Measurements from ENCODE around the gene DIP2A. TPM values are rescaled to one million over a fixed set of nuclear protein-coding genes. Genes with fewer than 3 reads are reported as not detected.

Gene DIP2A
- total RNA-seq, 4 donors from 2014 or later, result 42.3 to 141 (median 52.8) TPM

DNA sequence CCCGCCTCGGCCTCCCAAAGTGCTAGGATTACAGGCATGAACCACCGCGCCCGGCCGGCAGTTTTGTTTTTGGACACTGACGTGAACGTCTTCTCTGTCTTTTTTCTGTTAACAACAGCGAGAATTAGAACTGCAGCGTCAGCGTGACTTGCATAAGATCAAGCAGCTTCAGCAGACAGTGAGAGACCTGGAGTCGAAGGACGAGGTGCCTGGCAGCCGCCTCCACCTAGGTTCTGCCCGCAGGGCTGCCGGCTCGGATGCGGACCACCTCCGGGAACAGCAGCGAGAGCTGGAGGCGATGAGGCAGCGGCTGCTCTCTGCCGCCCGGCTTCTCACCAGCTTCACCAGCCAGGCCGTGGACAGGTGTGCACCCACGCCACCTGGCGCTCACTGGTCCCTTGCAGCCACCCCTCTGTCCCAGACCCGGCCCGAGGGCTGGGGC is 22.9 kb upstream of the DIP2A start:
- Histone ChIP-seq H3K27ac (no peak overlapping the region), H3K9me3 (no peaks in the 10 kb centered on the region), H3K36me3 (peaks cover 92% of the 10 kb centered on the region), H3K4me1 (no peaks in the 10 kb centered on the region), H3K4me3 (no peak overlapping the region), H3K27me3 (no peaks in the 10 kb centered on the region)
- TF ChIP-seq, protein P1, sequence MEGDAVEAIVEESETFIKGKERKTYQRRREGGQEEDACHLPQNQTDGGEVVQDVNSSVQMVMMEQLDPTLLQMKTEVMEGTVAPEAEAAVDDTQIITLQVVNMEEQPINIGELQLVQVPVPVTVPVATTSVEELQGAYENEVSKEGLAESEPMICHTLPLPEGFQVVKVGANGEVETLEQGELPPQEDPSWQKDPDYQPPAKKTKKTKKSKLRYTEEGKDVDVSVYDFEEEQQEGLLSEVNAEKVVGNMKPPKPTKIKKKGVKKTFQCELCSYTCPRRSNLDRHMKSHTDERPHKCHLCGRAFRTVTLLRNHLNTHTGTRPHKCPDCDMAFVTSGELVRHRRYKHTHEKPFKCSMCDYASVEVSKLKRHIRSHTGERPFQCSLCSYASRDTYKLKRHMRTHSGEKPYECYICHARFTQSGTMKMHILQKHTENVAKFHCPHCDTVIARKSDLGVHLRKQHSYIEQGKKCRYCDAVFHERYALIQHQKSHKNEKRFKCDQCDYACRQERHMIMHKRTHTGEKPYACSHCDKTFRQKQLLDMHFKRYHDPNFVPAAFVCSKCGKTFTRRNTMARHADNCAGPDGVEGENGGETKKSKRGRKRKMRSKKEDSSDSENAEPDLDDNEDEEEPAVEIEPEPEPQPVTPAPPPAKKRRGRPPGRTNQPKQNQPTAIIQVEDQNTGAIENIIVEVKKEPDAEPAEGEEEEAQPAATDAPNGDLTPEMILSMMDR (IDR thresholded peaks at IDR 0.05), result no peak
- no peak for TF ChIP-seq POLR2AphosphoS5 (IDR thresholded peaks at IDR 0.05)
- TF ChIP-seq POLR2A (IDR thresholded peaks at IDR 0.05), result no peak
- no peak for TF ChIP-seq EP300 (IDR thresholded peaks at IDR 0.05)
- WGBS, result 95% methylated on average over 29 of the region's 29 CpGs
- no peak for DNase-seq (ENCODE audit: low spot score in 2 of 2)

DNA sequence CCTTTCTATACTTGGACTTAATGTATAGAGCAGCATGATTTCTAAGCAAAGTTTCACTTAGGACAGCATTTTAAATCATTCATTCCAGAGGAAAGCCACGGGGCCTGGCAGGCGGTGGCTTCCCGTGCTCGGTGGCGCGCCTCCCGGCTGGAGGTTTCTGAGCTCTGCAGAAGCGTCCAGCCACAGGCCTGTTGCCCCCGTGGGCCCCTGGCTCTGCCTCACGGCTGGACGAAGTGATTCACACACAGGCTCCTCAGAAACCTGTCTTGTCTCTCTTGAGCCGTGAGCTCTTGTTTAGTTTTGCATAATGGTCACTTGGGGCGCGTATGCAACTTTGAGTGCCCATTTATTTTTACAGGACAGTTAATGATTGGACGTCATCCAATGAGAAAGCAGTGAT is 22.1 kb upstream of the DIP2A start:
- no peaks in the 10 kb centered on the region for H3K9me3 ChIP-seq
- H3K27ac ChIP-seq, result no peak overlapping the region
- no peak for TF ChIP-seq EP300 (IDR thresholded peaks at IDR 0.05)
- no peak for TF ChIP-seq POLR2AphosphoS5 (IDR thresholded peaks at IDR 0.05)
- no peak for TF ChIP-seq POLR2A (IDR thresholded peaks at IDR 0.05)
- TF ChIP-seq, protein P1 (IDR thresholded peaks at IDR 0.05), result no peak
- H3K36me3 ChIP-seq, result peaks cover 92% of the 10 kb centered on the region
- no peaks in the 10 kb centered on the region for H3K4me1 ChIP-seq
- H3K4me3 ChIP-seq, result no peak overlapping the region
- WGBS, result 92% methylated on average over 15 of the region's 15 CpGs
- H3K27me3 ChIP-seq, result no peaks in the 10 kb centered on the region
- DNase-seq (ENCODE audit: low spot score in 2 of 2), result no peak

DNA sequence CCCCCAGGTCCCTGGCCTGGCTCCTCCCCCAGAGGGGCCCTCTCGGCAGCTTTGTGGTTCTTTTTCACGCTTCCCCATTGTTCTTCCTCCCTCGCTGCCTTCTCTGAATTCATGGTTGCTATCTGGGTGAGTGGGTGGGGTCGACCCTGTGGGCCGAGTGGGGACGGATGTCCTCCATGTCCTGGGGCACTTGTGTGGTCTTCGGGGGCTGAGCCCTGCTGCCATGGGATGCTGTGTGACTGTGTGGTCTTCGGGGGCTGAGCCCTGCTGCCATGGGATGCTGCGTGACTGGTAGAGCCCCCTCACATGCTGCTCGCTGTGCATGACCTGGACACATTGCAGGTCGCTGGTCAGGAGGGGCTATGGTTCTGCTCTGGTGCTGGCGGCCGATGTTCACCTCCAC is 21.6 kb upstream of the DIP2A start:
- 79% methylated on average over 11 of the region's 13 CpGs for WGBS
- peaks cover 92% of the 10 kb centered on the region for H3K36me3 ChIP-seq
- no peaks in the 10 kb centered on the region for H3K9me3 ChIP-seq

DNA sequence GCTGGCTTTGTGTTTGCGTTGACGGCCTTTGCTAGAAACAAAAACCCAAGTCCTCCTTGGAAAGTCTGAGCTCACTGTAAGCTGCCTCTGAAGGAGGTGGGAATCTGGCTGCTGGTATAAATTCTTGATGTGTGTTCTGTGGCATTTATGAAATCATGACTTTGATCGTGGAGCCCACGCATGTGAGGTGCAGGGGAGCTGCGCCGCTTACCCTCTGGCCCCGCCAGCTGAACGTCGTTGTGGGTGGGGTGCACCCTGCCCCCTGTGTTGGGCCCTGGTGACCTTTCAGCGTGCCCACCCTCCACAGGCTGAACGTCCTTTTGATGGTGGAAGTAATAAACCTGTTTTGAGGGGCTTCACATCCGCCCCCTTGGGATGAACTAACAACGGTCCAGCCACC is 21.2 kb upstream of the DIP2A start:
- no peak for TF ChIP-seq POLR2A (IDR thresholded peaks at IDR 0.05)
- TF ChIP-seq, protein P1 (IDR thresholded peaks at IDR 0.05), result no peak
- no peak for TF ChIP-seq POLR2AphosphoS5 (IDR thresholded peaks at IDR 0.05)
- no peak for TF ChIP-seq EP300 (IDR thresholded peaks at IDR 0.05)
- DNase-seq (ENCODE audit: low spot score in 2 of 2), result no peak
- peaks cover 92% of the 10 kb centered on the region for H3K36me3 ChIP-seq
- H3K9me3 ChIP-seq, result no peaks in the 10 kb centered on the region
- no peak overlapping the region for H3K27ac ChIP-seq
- no peak overlapping the region for H3K4me3 ChIP-seq
- no peaks in the 10 kb centered on the region for H3K4me1 ChIP-seq
- whole genome bisulfite sequencing, result 92% methylated on average over 11 of the region's 13 CpGs
- no peaks in the 10 kb centered on the region for H3K27me3 ChIP-seq

More for the DNA sequence above, 21.6 kb upstream of the DIP2A start:
- Histone ChIP-seq H3K4me3 (no peak overlapping the region), H3K4me1 (no peaks in the 10 kb centered on the region), H3K27ac (no peak overlapping the region), H3K27me3 (no peaks in the 10 kb centered on the region)
- no peak for DNase-seq (ENCODE audit: low spot score in 2 of 2)
- TF ChIP-seq, protein P1 (IDR thresholded peaks at IDR 0.05), result no peak
- TF ChIP-seq POLR2A (IDR thresholded peaks at IDR 0.05), result no peak
- TF ChIP-seq POLR2AphosphoS5 (IDR thresholded peaks at IDR 0.05), result no peak
- no peak for TF ChIP-seq EP300 (IDR thresholded peaks at IDR 0.05)

DNA sequence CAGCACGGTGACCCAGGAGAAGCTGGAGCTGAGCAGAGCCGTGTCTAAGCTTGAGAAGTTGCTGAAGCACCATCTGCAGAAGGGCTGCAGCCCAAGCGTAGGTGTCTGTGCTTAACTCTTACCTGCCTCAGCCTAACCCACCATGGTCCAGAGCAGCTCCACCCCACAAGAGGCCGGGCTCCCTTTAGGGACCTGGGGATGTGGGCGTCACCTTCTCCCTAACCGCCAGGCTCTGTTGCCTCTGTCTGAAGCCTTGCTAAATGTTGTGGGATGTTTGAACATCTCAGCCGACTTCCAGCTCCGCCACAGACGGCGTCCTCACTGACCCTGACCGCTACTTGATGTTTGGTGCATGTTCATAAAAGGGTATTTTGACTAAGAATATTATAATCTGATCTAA is 20.4 kb upstream of the DIP2A start:
- no peak for DNase-seq (ENCODE audit: low spot score in 2 of 2)
- TF ChIP-seq, protein P1 (IDR thresholded peaks at IDR 0.05), result no peak
- TF ChIP-seq EP300 (IDR thresholded peaks at IDR 0.05) (no peak), POLR2AphosphoS5 (IDR thresholded peaks at IDR 0.05) (no peak), POLR2A (IDR thresholded peaks at IDR 0.05) (no peak)
- H3K4me1 ChIP-seq, result no peaks in the 10 kb centered on the region
- 92% methylated on average over 11 of the region's 11 CpGs for WGBS
- peaks cover 93% of the 10 kb centered on the region for H3K36me3 ChIP-seq
- no peak overlapping the region for H3K27ac ChIP-seq
- H3K4me3 ChIP-seq, result no peak overlapping the region
- no peaks in the 10 kb centered on the region for H3K27me3 ChIP-seq
- H3K9me3 ChIP-seq, result no peaks in the 10 kb centered on the region

Data from suprapubic skin (tissue), 4 donors.